Cardiac muscle cell (in vitro differentiated cells and primary cell): ENCODE measurements around the gene KCNN3. TPM values are rescaled to one million over a fixed set of nuclear protein-coding genes. Genes with fewer than 3 reads are reported as not detected.

Source experiments
- DNase-seq, 2 donors: peaks; one replicate each; pipeline versions ENCODE4 v3.0.0 to v3.0.0-alpha.2; 2010 to 2017; ENCODE audit warnings: low read depth in 1 of 2, low spot score in 1 of 2
- H3K27ac ChIP-seq: fragments of 200-600 bp; sonication (generic); 2 replicates; pipeline ENCODE4 v1.5.1; 2016
- H3K27me3 ChIP-seq: fragments of 200-600 bp; sonication (generic); 2 replicates; pipeline ENCODE4 v1.6.0; 2016; ENCODE audit warnings: control low read depth
- H3K36me3 ChIP-seq: fragments of 200-600 bp; sonication (generic); 2 replicates; pipeline ENCODE4 v1.5.1; 2016; ENCODE audit warnings: control low read depth
- H3K4me1 ChIP-seq: fragments of 200-600 bp; sonication (generic); 2 replicates; pipeline ENCODE4 v1.8.1; 2017; ENCODE audit warnings: low read depth, mild to moderate bottlenecking, mixed run types
- H3K4me3 ChIP-seq: fragments of 200-600 bp; sonication (generic); 2 replicates; pipeline ENCODE4 v1.5.1; 2016; ENCODE audit warnings: mild to moderate bottlenecking
- H3K9me3 ChIP-seq: fragments of 200-600 bp; sonication (generic); 2 replicates; pipeline ENCODE4 v1.5.1; 2017; ENCODE audit warnings: low read depth, mild to moderate bottlenecking, control low read depth
- CTCF ChIP-seq: IDR thresholded peaks from 2 replicates; pipeline ENCODE4 v1.5.1; 2012; ENCODE audit warnings: low read depth, mild to moderate bottlenecking, low read length
- polyA plus RNA-seq: library from polyadenylated mRNA; unstranded; fragments of >200 nt; fragmentation: Nextera tagmentation; extraction: Ambion mirVana; gene quantifications from 2 replicates; pipeline ENCODE4 v1.2.1, GENCODE V29; 2016
- total RNA-seq: library from RNA; depleted of rRNA; stranded (reverse); fragments of >200 nt; gene quantifications from 2 replicates; pipeline ENCODE4 v1.2.3, GENCODE V29; 2016

KCNN3 gene
- total and polyA plus RNA-seq, 2 experiments from 2014 or later: 1.5 to 2.9 TPM

GRCh38 chr1:154725865-154726264 is 144.2 kb downstream of the KCNN3 start:
- no peak for DNase-seq
- no peaks in the 10 kb centered on the region for H3K9me3 ChIP-seq
- TF ChIP-seq CTCF: no peak
- no peak overlapping the region for H3K27ac ChIP-seq
- no peaks in the 10 kb centered on the region for H3K27me3 ChIP-seq
- H3K36me3 ChIP-seq: no peaks in the 10 kb centered on the region
- no peak overlapping the region for H3K4me3 ChIP-seq
- peaks cover 20% of the 10 kb centered on the region for H3K4me1 ChIP-seq

GRCh38 chr1:154720328-154721297 is 149.5 kb downstream of the KCNN3 start:
- TF ChIP-seq CTCF: no peak
- Histone ChIP-seq H3K9me3 (no peaks in the 10 kb centered on the region), H3K4me3 (no peak overlapping the region), H3K27ac (no peak overlapping the region), H3K36me3 (no peaks in the 10 kb centered on the region), H3K27me3 (no peaks in the 10 kb centered on the region), H3K4me1 (peaks cover 19% of the 10 kb centered on the region)
- DNase-seq: no peak

- H3K9me3 ChIP-seq: no peaks in the 10 kb centered on the region
- no peak overlapping the region for H3K27ac ChIP-seq
These were observed 150.3 kb downstream of the KCNN3 start for GRCh38 chr1:154719586-154720327.

DNA sequence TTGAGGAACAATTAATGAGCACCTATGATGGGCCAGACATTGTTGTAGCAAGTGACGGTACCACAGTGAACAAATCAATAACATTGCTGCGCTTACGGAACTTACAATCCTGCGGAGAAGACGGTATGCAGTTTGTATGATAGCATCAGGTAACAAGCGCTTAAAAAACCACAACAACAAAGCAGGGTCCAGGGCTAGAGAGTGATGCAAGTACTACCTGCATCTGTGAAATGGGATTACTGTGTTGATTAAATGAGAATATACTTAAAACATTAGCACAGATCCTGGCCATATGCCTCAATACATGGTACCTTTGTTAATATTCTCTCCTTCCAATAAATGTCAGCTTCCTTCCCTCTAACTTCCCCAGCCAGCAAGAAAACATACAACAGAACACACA is 151.5 kb downstream of the KCNN3 start:
- H3K36me3 ChIP-seq: no peaks in the 10 kb centered on the region
- no peak for TF ChIP-seq CTCF

More at GRCh38 chr1:154719586-154720327, 150.3 kb downstream of the KCNN3 start:
- Histone ChIP-seq H3K4me3 (no peak overlapping the region), H3K27me3 (no peaks in the 10 kb centered on the region), H3K36me3 (no peaks in the 10 kb centered on the region), H3K4me1 (peaks cover 26% of the 10 kb centered on the region)
- no peak for TF ChIP-seq CTCF
- no peak for DNase-seq

GRCh38 chr1:154717528-154717924 is 152.6 kb downstream of the KCNN3 start:
- no peak for DNase-seq
- Histone ChIP-seq H3K4me1 (peaks cover 14% of the 10 kb centered on the region), H3K27ac (no peak overlapping the region), H3K27me3 (no peaks in the 10 kb centered on the region), H3K36me3 (no peaks in the 10 kb centered on the region), H3K9me3 (no peaks in the 10 kb centered on the region), H3K4me3 (no peak overlapping the region)
- no peak for TF ChIP-seq CTCF

More for the DNA sequence above, 151.5 kb downstream of the KCNN3 start:
- H3K27ac ChIP-seq: no peak overlapping the region
- peaks cover 18% of the 10 kb centered on the region for H3K4me1 ChIP-seq
- H3K9me3 ChIP-seq: no peaks in the 10 kb centered on the region
- no peak for DNase-seq
- no peak overlapping the region for H3K4me3 ChIP-seq
- no peaks in the 10 kb centered on the region for H3K27me3 ChIP-seq
